ENCODE results near the gene TMSB15B. TPM values are rescaled to one million over a fixed set of nuclear protein-coding genes. Genes with fewer than 3 reads are reported as not detected.

Gene TMSB15B
- 1.5 and 5.7 TPM in 2 replicates for total RNA-seq (ENCODE audit: low replicate concordance)

GRCh38 chrX:103962411-103963278 lies at the start of gene TMSB15B:
Gene TMSB15B (plus strand): TSS chrX:103962627.

DNA sequence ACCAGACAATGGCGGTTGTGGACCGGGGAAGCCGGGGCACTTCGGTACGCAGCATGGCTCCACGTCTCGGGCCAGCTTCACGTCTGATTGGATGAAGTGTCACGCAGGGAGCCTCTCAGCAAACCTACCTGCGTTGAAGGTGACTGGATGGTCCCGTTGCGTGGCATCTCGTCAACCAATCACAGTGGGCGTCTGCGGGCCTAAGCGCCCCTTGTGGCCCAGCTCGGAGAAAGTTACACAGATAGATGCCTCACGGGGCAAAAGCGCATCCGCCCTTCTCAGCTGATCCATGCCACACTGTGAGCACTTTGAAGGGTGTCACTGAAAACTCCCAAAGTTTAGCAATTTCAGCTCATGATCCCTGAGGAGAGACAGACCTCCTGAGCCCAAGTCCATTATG lies 51.2 kb downstream of the TMSB15B start, which contains the start of gene H2BW1:
TSS of gene H2BW1 (minus strand) at position 103 of the 400 bp plus-strand sequence. CDS start 132 bp downstream, outside the sequence.

Other genes starting within 250 kb of the TMSB15B start
- gene PLP1, start 185.8 kb upstream of the TMSB15B start, total RNA-seq (ENCODE audit: low replicate concordance): 0.12 TPM in 1 of 2 replicates, not detected in the other
- 0.94 and 1.5 TPM in 2 replicates for gene RAB9B, start 130.4 kb upstream of the TMSB15B start, total RNA-seq (ENCODE audit: low replicate concordance)
- gene H2BW1, start 51.1 kb downstream of the TMSB15B start, total RNA-seq (ENCODE audit: low replicate concordance): not detected in 2 replicates
- gene H2BW2, start 77.3 kb downstream of the TMSB15B start, total RNA-seq (ENCODE audit: low replicate concordance): not detected in 2 replicates
- 0.35 and 3.1 TPM in 2 replicates for gene TMSB15C, start 113.6 kb downstream of the TMSB15B start, total RNA-seq (ENCODE audit: low replicate concordance)
- 0.12 and 0.98 TPM in 2 replicates for gene ZCCHC18, start 149.9 kb downstream of the TMSB15B start, total RNA-seq (ENCODE audit: low replicate concordance)
- 7.7 and 13.5 TPM in 2 replicates for gene SLC25A53, start 194.4 kb downstream of the TMSB15B start, total RNA-seq (ENCODE audit: low replicate concordance)
- gene FAM199X, start 203.8 kb downstream of the TMSB15B start, total RNA-seq (ENCODE audit: low replicate concordance): 8.0 and 24.4 TPM in 2 replicates

Measured in smooth muscle cell of the coronary artery (primary cell).